NCI-H2227 treated with DMSO at 0.1 percent for 48 hours (cell line): ENCODE data around the gene AGPAT2.

ENCODE experiments used
- DNase-seq: peaks from one replicate; lab custom pipeline; 2025; lab: John Stamatoyannopoulos, UW

Gene AGPAT2

GRCh38 chr9:136661641-136662325 lies 25.5 kb downstream of the AGPAT2 start:
- no peak for DNase-seq

- DNase-seq, result no peak
These were observed 26.2 kb downstream of the AGPAT2 start for GRCh38 chr9:136660971-136661550.

GRCh38 chr9:136659861-136660784 lies 27.1 kb downstream of the AGPAT2 start:
- DNase-seq, result no peak

- no peak for DNase-seq
These were observed 28.3 kb downstream of the AGPAT2 start for GRCh38 chr9:136658849-136659535.

GRCh38 chr9:136657974-136658848 lies 29.0 kb downstream of the AGPAT2 start:
- no peak for DNase-seq

GRCh38 chr9:136656795-136657611 lies 30.3 kb downstream of the AGPAT2 start:
- no peak for DNase-seq

GRCh38 chr9:136656183-136656738 lies 31.0 kb downstream of the AGPAT2 start:
- DNase-seq, result no peak

GRCh38 chr9:136655536-136656182 lies 31.6 kb downstream of the AGPAT2 start:
- no peak for DNase-seq

GRCh38 chr9:136654820-136655535 lies 32.3 kb downstream of the AGPAT2 start:
- DNase-seq, result no peak

- no peak for DNase-seq
These were observed 33.8 kb downstream of the AGPAT2 start for GRCh38 chr9:136653323-136654079.

GRCh38 chr9:136651860-136652259 lies 35.4 kb downstream of the AGPAT2 start:
- DNase-seq, result no peak

- no peak for DNase-seq
These were observed 36.6 kb downstream of the AGPAT2 start for GRCh38 chr9:136650648-136651047.

- no peak for DNase-seq
These were observed 37.2 kb downstream of the AGPAT2 start for GRCh38 chr9:136650021-136650420.

GRCh38 chr9:136648751-136649150 lies 38.5 kb downstream of the AGPAT2 start:
- DNase-seq, result no peak

- no peak for DNase-seq
These were observed 40.2 kb downstream of the AGPAT2 start for GRCh38 chr9:136646827-136647711.

GRCh38 chr9:136645903-136646754 lies 41.1 kb downstream of the AGPAT2 start:
- DNase-seq, result no peak
